ENCODE data around the gene PRRG2. TPM values are rescaled to one million over a fixed set of nuclear protein-coding genes. Genes with fewer than 3 reads are reported as not detected.

The PRRG2 gene
- total RNA-seq, 1 experiment from 2014 or later, result 3.3 TPM

DNA sequence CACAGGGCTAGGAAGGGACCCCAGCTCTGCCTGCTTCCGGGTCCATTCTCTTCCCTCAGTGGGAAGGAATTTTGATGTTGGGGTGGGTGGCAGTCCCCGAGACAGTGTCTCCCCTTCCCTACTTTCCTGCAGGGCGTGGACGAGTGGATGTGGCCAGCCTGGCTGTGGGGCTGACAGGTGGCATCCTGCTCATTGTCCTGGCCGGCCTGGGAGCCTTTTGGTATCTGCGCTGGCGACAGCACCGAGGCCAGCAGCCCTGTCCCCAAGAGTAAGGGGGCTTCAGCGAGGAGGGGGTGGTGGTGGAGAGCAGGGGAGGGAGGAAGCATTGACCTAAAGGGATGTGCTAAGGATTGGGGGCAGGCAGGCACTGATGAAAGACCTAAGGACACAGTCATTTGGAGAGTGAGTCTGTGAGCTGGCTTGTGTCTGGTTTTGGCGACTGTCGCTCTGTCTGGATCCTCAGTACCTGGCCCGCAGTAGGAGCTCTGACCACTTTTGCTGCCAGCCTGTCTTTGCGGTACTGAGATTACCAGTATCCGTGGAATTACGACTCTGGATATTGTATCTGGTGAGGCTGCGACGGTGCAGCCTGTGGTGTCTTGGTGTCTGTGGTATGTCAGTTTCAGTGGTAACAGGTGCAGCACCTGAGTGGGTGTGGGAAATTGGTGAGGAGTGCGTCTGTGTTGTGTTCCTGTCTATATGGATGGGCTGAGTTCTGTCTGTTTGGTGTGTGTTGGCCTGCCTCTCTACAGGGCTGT lies 7.4 kb downstream of the PRRG2 start:
- Histone ChIP-seq H4K91ac (ENCODE audit: insufficient read length, low read depth, low read length) (no peak overlapping the region), H2BK5ac (ENCODE audit: insufficient read length, low read length) (no peak overlapping the region), H3K79me1 (ENCODE audit: insufficient read depth, low read depth, low read length, poor library complexity, severe bottlenecking) (no peaks in the 10 kb centered on the region), H2BK15ac (ENCODE audit: low read depth, low read length) (no peak overlapping the region), H2BK120ac (ENCODE audit: low read depth, low read length, poor library complexity, severe bottlenecking) (no peak overlapping the region), H3K14ac (ENCODE audit: insufficient read depth, low read length) (no peak overlapping the region), H3K4me2 (ENCODE audit: insufficient read depth, insufficient read length, low read length) (no peak overlapping the region), H3K9me3 (ENCODE audit: control insufficient read depth, low read depth, low read length) (no peaks in the 10 kb centered on the region), H3K79me2 (ENCODE audit: insufficient read depth, low read length) (no peaks in the 10 kb centered on the region), H3T11ph (ENCODE audit: low read length) (no peak overlapping the region), H3K9ac (ENCODE audit: extremely low read depth, insufficient read length, low read length) (no peak overlapping the region), H3K56ac (ENCODE audit: insufficient read length, low read depth, low read length) (no peak overlapping the region), H3K4ac (ENCODE audit: low read depth, low read length) (no peak overlapping the region), H2AFZ (ENCODE audit: low read length) (no peak overlapping the region), H3K23me2 (ENCODE audit: insufficient read length, low read depth, low read length, poor library complexity, severe bottlenecking) (peaks cover 14% of the 10 kb centered on the region), H4K8ac (replicated peaks; ENCODE audit: insufficient read length, low read depth, low read length) (no peak overlapping the region), H2AK5ac (ENCODE audit: insufficient read length, low read length) (no peak overlapping the region), H2BK12ac (ENCODE audit: insufficient read length, low read depth, low read length) (no peak overlapping the region), H3K27me3 (ENCODE audit: insufficient read depth, low read length) (no peaks in the 10 kb centered on the region), H2BK20ac (ENCODE audit: low read depth, low read length, poor library complexity, severe bottlenecking) (no peak overlapping the region), H3K27ac (ENCODE audit: insufficient read length, low read depth, low read length) (no peak overlapping the region), H4K5ac (ENCODE audit: insufficient read length, low read depth, low read length) (no peak overlapping the region), H3K18ac (ENCODE audit: insufficient read length, low read depth, low read length) (no peak overlapping the region), H3K4me1 (ENCODE audit: insufficient read depth, low read length) (no peaks in the 10 kb centered on the region; the same call in 1 of the 2 replicates), H3K23ac (ENCODE audit: insufficient read length, low read depth, low read length) (no peak overlapping the region), H4K20me1 (ENCODE audit: control insufficient read depth, insufficient read depth, insufficient read length) (no peaks in the 10 kb centered on the region)
- Mint-ChIP-seq H3K4me3 (peak overlapping the region in 1 of 2 experiments; percentile 53; a peak in 3 of 5 replicates), H3K36me3 (ENCODE audit: insufficient read depth in 1 of 3, low read depth in 3 of 3) (peaks cover 0 to 2% (median 2%) of the 10 kb centered on the region in 3 experiments; a peak in 5 of 7 replicates), H3K4me1 (peaks cover 9 to 23% of the 10 kb centered on the region in 2 experiments), H3K27me3 (ENCODE audit: low read depth) (no peaks in the 10 kb centered on the region), H3K9me3 (no peaks in the 10 kb centered on the region; a peak in 2 of 5 replicates), H3K27ac (peak overlapping the region; percentile 43 to 95 (median 55); a peak in 5 of 7 replicates)
- TF ChIP-seq, protein P1, sequence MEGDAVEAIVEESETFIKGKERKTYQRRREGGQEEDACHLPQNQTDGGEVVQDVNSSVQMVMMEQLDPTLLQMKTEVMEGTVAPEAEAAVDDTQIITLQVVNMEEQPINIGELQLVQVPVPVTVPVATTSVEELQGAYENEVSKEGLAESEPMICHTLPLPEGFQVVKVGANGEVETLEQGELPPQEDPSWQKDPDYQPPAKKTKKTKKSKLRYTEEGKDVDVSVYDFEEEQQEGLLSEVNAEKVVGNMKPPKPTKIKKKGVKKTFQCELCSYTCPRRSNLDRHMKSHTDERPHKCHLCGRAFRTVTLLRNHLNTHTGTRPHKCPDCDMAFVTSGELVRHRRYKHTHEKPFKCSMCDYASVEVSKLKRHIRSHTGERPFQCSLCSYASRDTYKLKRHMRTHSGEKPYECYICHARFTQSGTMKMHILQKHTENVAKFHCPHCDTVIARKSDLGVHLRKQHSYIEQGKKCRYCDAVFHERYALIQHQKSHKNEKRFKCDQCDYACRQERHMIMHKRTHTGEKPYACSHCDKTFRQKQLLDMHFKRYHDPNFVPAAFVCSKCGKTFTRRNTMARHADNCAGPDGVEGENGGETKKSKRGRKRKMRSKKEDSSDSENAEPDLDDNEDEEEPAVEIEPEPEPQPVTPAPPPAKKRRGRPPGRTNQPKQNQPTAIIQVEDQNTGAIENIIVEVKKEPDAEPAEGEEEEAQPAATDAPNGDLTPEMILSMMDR (conservative IDR thresholded peaks at IDR 0.05), result no peak
- WGBS (ENCODE audit: extremely low coverage, insufficient read length, low lambda C conversion rate), result no CpG with 5 or more reads among the region's 18 CpGs
- no peak for DNase-seq

Measured in H9 (cell line).